ENCODE data around the gene PRPF40B.

PRPF40B gene

GRCh38 chr12:49647827-49648711, 24.7 kb downstream of the PRPF40B start:
- Histone ChIP-seq H2AFZ (ENCODE audit: low read depth, low read length) (no peak overlapping the region), H3K36me3 (ENCODE audit: insufficient read depth, low read length) (peaks cover 72% of the 10 kb centered on the region), H3K9me3 (ENCODE audit: low read length) (no peaks in the 10 kb centered on the region), H3K4me1 (ENCODE audit: insufficient read depth, low read length) (no peaks in the 10 kb centered on the region), H3K27me3 (ENCODE audit: insufficient read depth, low read length) (no peaks in the 10 kb centered on the region), H3K4me3 (ENCODE audit: low read length) (no peak overlapping the region)

GRCh38 chr12:49648712-49649003, 25.3 kb downstream of the PRPF40B start:
- no peak overlapping the region for H2AFZ ChIP-seq (ENCODE audit: low read depth, low read length)
- H3K4me1 ChIP-seq (ENCODE audit: insufficient read depth, low read length): no peaks in the 10 kb centered on the region
- H3K4me3 ChIP-seq (ENCODE audit: low read length): no peak overlapping the region
- H3K9me3 ChIP-seq (ENCODE audit: low read length): no peaks in the 10 kb centered on the region
- peaks cover 73% of the 10 kb centered on the region for H3K36me3 ChIP-seq (ENCODE audit: insufficient read depth, low read length)
- no peaks in the 10 kb centered on the region for H3K27me3 ChIP-seq (ENCODE audit: insufficient read depth, low read length)

GRCh38 chr12:49649445-49649844, 26.1 kb downstream of the PRPF40B start:
- Histone ChIP-seq H2AFZ (ENCODE audit: low read depth, low read length) (no peak overlapping the region), H3K4me3 (ENCODE audit: low read length) (no peak overlapping the region), H3K36me3 (ENCODE audit: insufficient read depth, low read length) (peaks cover 75% of the 10 kb centered on the region), H3K9me3 (ENCODE audit: low read length) (no peaks in the 10 kb centered on the region), H3K27me3 (ENCODE audit: insufficient read depth, low read length) (no peaks in the 10 kb centered on the region), H3K4me1 (ENCODE audit: insufficient read depth, low read length) (no peaks in the 10 kb centered on the region)

- Histone ChIP-seq H3K4me3 (ENCODE audit: low read length) (no peak overlapping the region), H3K27me3 (ENCODE audit: insufficient read depth, low read length) (no peaks in the 10 kb centered on the region), H3K36me3 (ENCODE audit: insufficient read depth, low read length) (peaks cover 80% of the 10 kb centered on the region), H2AFZ (ENCODE audit: low read depth, low read length) (no peak overlapping the region), H3K4me1 (ENCODE audit: insufficient read depth, low read length) (no peaks in the 10 kb centered on the region), H3K9me3 (ENCODE audit: low read length) (no peaks in the 10 kb centered on the region)
Measured at GRCh38 chr12:49649892-49650291, 26.5 kb downstream of the PRPF40B start.

- H2AFZ ChIP-seq (ENCODE audit: low read depth, low read length): no peak overlapping the region
- no peaks in the 10 kb centered on the region for H3K4me1 ChIP-seq (ENCODE audit: insufficient read depth, low read length)
- H3K9me3 ChIP-seq (ENCODE audit: low read length): no peaks in the 10 kb centered on the region
- H3K36me3 ChIP-seq (ENCODE audit: insufficient read depth, low read length): peaks cover 79% of the 10 kb centered on the region
- H3K27me3 ChIP-seq (ENCODE audit: insufficient read depth, low read length): no peaks in the 10 kb centered on the region
- H3K4me3 ChIP-seq (ENCODE audit: low read length): no peak overlapping the region
Measured at GRCh38 chr12:49651855-49652254, 28.5 kb downstream of the PRPF40B start.

- no peak overlapping the region for H3K4me3 ChIP-seq (ENCODE audit: low read length)
- no peaks in the 10 kb centered on the region for H3K27me3 ChIP-seq (ENCODE audit: insufficient read depth, low read length)
- H3K4me1 ChIP-seq (ENCODE audit: insufficient read depth, low read length): no peaks in the 10 kb centered on the region
- H3K9me3 ChIP-seq (ENCODE audit: low read length): no peaks in the 10 kb centered on the region
- H3K36me3 ChIP-seq (ENCODE audit: insufficient read depth, low read length): peaks cover 82% of the 10 kb centered on the region
- no peak overlapping the region for H2AFZ ChIP-seq (ENCODE audit: low read depth, low read length)
Measured at GRCh38 chr12:49652921-49653520, 29.7 kb downstream of the PRPF40B start.

- H3K36me3 ChIP-seq (ENCODE audit: insufficient read depth, low read length): peaks cover 74% of the 10 kb centered on the region
- no peak overlapping the region for H2AFZ ChIP-seq (ENCODE audit: low read depth, low read length)
Measured at GRCh38 chr12:49654715-49655114, 31.4 kb downstream of the PRPF40B start.

GRCh38 chr12:49655595-49656236, 32.4 kb downstream of the PRPF40B start:
- Histone ChIP-seq H3K36me3 (ENCODE audit: insufficient read depth, low read length) (peaks cover 72% of the 10 kb centered on the region), H3K9me3 (ENCODE audit: low read length) (no peaks in the 10 kb centered on the region), H3K27me3 (ENCODE audit: insufficient read depth, low read length) (no peaks in the 10 kb centered on the region), H3K4me3 (ENCODE audit: low read length) (no peak overlapping the region), H2AFZ (ENCODE audit: low read depth, low read length) (no peak overlapping the region), H3K4me1 (ENCODE audit: insufficient read depth, low read length) (no peaks in the 10 kb centered on the region)

More at GRCh38 chr12:49654715-49655114, 31.4 kb downstream of the PRPF40B start:
- Histone ChIP-seq H3K4me3 (ENCODE audit: low read length) (no peak overlapping the region), H3K27me3 (ENCODE audit: insufficient read depth, low read length) (no peaks in the 10 kb centered on the region), H3K4me1 (ENCODE audit: insufficient read depth, low read length) (no peaks in the 10 kb centered on the region), H3K9me3 (ENCODE audit: low read length) (no peaks in the 10 kb centered on the region)

- Histone ChIP-seq H2AFZ (ENCODE audit: low read depth, low read length) (no peak overlapping the region), H3K4me1 (ENCODE audit: insufficient read depth, low read length) (no peaks in the 10 kb centered on the region), H3K36me3 (ENCODE audit: insufficient read depth, low read length) (peaks cover 64% of the 10 kb centered on the region), H3K9me3 (ENCODE audit: low read length) (no peaks in the 10 kb centered on the region), H3K27me3 (ENCODE audit: insufficient read depth, low read length) (no peaks in the 10 kb centered on the region), H3K4me3 (ENCODE audit: low read length) (no peak overlapping the region)
Measured at GRCh38 chr12:49658276-49658675, 34.9 kb downstream of the PRPF40B start.

- Histone ChIP-seq H2AFZ (ENCODE audit: low read depth, low read length) (no peak overlapping the region), H3K4me3 (ENCODE audit: low read length) (no peak overlapping the region), H3K27me3 (ENCODE audit: insufficient read depth, low read length) (no peaks in the 10 kb centered on the region), H3K9me3 (ENCODE audit: low read length) (no peaks in the 10 kb centered on the region), H3K36me3 (ENCODE audit: insufficient read depth, low read length) (peaks cover 49% of the 10 kb centered on the region), H3K4me1 (ENCODE audit: insufficient read depth, low read length) (no peaks in the 10 kb centered on the region)
Measured at GRCh38 chr12:49659753-49660152, 36.4 kb downstream of the PRPF40B start.

- Histone ChIP-seq H3K36me3 (ENCODE audit: insufficient read depth, low read length) (peaks cover 39% of the 10 kb centered on the region), H3K4me1 (ENCODE audit: insufficient read depth, low read length) (no peaks in the 10 kb centered on the region), H3K4me3 (ENCODE audit: low read length) (no peak overlapping the region), H3K9me3 (ENCODE audit: low read length) (no peaks in the 10 kb centered on the region), H2AFZ (ENCODE audit: low read depth, low read length) (no peak overlapping the region), H3K27me3 (ENCODE audit: insufficient read depth, low read length) (no peaks in the 10 kb centered on the region)
Measured at GRCh38 chr12:49661191-49661590, 37.8 kb downstream of the PRPF40B start.

- Histone ChIP-seq H3K27me3 (ENCODE audit: insufficient read depth, low read length) (no peaks in the 10 kb centered on the region), H2AFZ (ENCODE audit: low read depth, low read length) (no peak overlapping the region), H3K36me3 (ENCODE audit: insufficient read depth, low read length) (peaks cover 33% of the 10 kb centered on the region), H3K4me3 (ENCODE audit: low read length) (no peak overlapping the region), H3K4me1 (ENCODE audit: insufficient read depth, low read length) (no peaks in the 10 kb centered on the region), H3K9me3 (ENCODE audit: low read length) (no peaks in the 10 kb centered on the region)
Measured at GRCh38 chr12:49661746-49662145, 38.4 kb downstream of the PRPF40B start.

GRCh38 chr12:49662998-49663843, 39.9 kb downstream of the PRPF40B start:
- no peaks in the 10 kb centered on the region for H3K9me3 ChIP-seq (ENCODE audit: low read length)
- H3K36me3 ChIP-seq (ENCODE audit: insufficient read depth, low read length): peaks cover 19% of the 10 kb centered on the region
- no peaks in the 10 kb centered on the region for H3K4me1 ChIP-seq (ENCODE audit: insufficient read depth, low read length)
- no peaks in the 10 kb centered on the region for H3K27me3 ChIP-seq (ENCODE audit: insufficient read depth, low read length)
- H2AFZ ChIP-seq (ENCODE audit: low read depth, low read length): no peak overlapping the region
- H3K4me3 ChIP-seq (ENCODE audit: low read length): no peak overlapping the region

All from neuron (in vitro differentiated cells).